KMS-11 (cell line): ENCODE data around the gene TCEANC.

Source experiments
- H2AFZ ChIP-seq: fragments of 200-600 bp; sonication (generic); 2 replicates; pipeline ENCODE4 v1.6.1; 2016; ENCODE audit warnings: antibody characterized with exemption, mixed run types, low read depth
- H3K27ac ChIP-seq: fragments of 200-600 bp; sonication (generic); 2 replicates; pipeline ENCODE4 v1.6.1; 2016; ENCODE audit warnings: mild to moderate bottlenecking, mixed run types
- H3K27me3 ChIP-seq: fragments of 200-600 bp; sonication (generic); 2 replicates; pipeline ENCODE4 v1.6.1; 2017; ENCODE audit warnings: mild to moderate bottlenecking, low read depth, mixed run types, moderate library complexity; ENCODE audit not compliant: insufficient read depth
- H3K36me3 ChIP-seq: fragments of 200-600 bp; sonication (generic); 2 replicates; pipeline ENCODE4 v1.6.1; 2017; ENCODE audit warnings: mild to moderate bottlenecking, mixed run types; ENCODE audit not compliant: insufficient read depth
- H3K4me1 ChIP-seq: fragments of 200-600 bp; sonication (generic); 2 replicates; pipeline ENCODE4 v1.6.1; 2016; ENCODE audit warnings: mild to moderate bottlenecking, low read depth, mixed run types; ENCODE audit not compliant: poor library complexity, severe bottlenecking
- H3K4me2 ChIP-seq: fragments of 200-600 bp; sonication (generic); 2 replicates; pipeline ENCODE4 v1.7.0; 2016; ENCODE audit warnings: mild to moderate bottlenecking, mixed run types
- H3K4me3 ChIP-seq: fragments of 200-600 bp; sonication (generic); IDR thresholded peaks from 2 replicates; pipeline ENCODE4 v1.6.1; 2017; ENCODE audit warnings: low read depth, low read length, mixed read lengths; ENCODE audit not compliant: insufficient read depth
- H3K79me2 ChIP-seq: fragments of 200-600 bp; sonication (generic); 2 replicates; pipeline ENCODE4 v1.6.1; 2016; ENCODE audit warnings: low read depth, mixed run types; ENCODE audit not compliant: insufficient read depth
- H3K9ac ChIP-seq: fragments of 200-600 bp; sonication (generic); 2 replicates; pipeline ENCODE4 v1.6.1; 2016; ENCODE audit warnings: mild to moderate bottlenecking, mixed run types
- H4K20me1 ChIP-seq: fragments of 200-600 bp; sonication (generic); 2 replicates; pipeline ENCODE4 v1.6.1; 2016; ENCODE audit warnings: mild to moderate bottlenecking, mixed run types; ENCODE audit not compliant: insufficient read depth
- TF ChIP-seq, protein P1 (sequence below): fragments of 200-600 bp; sonication (generic); conservative IDR thresholded peaks from 2 replicates; pipeline ENCODE4 v1.6.1; 2017; ENCODE audit warnings: low read depth, mild to moderate bottlenecking, antibody characterized with exemption, low read length, moderate library complexity, mixed read lengths

Gene TCEANC

DNA sequence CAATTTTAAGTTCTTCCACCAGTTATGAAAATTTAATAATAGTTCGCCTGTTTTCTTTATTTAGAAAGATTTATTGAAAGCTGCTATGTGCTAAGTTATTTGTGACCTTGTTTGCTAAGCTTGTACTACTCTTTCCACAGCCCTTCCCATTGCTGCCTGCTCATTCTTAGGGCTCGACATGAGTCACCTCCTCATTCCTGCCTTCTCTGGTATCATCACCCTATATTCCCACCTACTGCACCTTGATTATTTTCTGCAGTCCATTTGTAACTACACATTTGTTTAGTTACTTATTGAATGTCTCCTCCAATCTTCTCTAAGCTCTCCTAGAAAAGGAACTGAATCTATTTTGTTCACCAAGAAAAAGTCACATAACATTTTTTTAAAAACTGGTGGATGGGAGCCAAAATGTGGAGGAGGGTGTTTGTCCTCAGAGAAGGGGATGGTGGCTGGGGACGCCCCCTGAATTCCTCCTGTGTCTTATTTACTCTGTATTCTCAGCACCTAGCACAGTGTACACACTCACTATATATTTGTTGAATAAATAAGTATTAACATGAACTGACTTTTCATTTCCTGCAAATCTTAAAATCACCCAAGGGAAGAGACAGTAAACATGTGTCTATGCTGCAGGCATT lies 32.3 kb downstream of the TCEANC start:
- H3K4me3 ChIP-seq, result no peak overlapping the region
- H3K27ac ChIP-seq, result no peak overlapping the region
- no peak overlapping the region for H3K4me2 ChIP-seq
- no peaks in the 10 kb centered on the region for H4K20me1 ChIP-seq
- no peaks in the 10 kb centered on the region for H3K27me3 ChIP-seq
- TF ChIP-seq, protein P1, sequence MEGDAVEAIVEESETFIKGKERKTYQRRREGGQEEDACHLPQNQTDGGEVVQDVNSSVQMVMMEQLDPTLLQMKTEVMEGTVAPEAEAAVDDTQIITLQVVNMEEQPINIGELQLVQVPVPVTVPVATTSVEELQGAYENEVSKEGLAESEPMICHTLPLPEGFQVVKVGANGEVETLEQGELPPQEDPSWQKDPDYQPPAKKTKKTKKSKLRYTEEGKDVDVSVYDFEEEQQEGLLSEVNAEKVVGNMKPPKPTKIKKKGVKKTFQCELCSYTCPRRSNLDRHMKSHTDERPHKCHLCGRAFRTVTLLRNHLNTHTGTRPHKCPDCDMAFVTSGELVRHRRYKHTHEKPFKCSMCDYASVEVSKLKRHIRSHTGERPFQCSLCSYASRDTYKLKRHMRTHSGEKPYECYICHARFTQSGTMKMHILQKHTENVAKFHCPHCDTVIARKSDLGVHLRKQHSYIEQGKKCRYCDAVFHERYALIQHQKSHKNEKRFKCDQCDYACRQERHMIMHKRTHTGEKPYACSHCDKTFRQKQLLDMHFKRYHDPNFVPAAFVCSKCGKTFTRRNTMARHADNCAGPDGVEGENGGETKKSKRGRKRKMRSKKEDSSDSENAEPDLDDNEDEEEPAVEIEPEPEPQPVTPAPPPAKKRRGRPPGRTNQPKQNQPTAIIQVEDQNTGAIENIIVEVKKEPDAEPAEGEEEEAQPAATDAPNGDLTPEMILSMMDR, result no peak
- no peak overlapping the region for H2AFZ ChIP-seq
- H3K4me1 ChIP-seq, result peaks cover 21% of the 10 kb centered on the region
- no peaks in the 10 kb centered on the region for H3K36me3 ChIP-seq
- peaks cover 12% of the 10 kb centered on the region for H3K79me2 ChIP-seq
- no peak overlapping the region for H3K9ac ChIP-seq

- Histone ChIP-seq H2AFZ (no peak overlapping the region), H3K27ac (no peak overlapping the region), H3K4me1 (peaks cover 39% of the 10 kb centered on the region), H3K36me3 (no peaks in the 10 kb centered on the region), H4K20me1 (no peaks in the 10 kb centered on the region), H3K9ac (no peak overlapping the region), H3K4me3 (no peak overlapping the region), H3K79me2 (peaks cover 30% of the 10 kb centered on the region), H3K27me3 (no peaks in the 10 kb centered on the region), H3K4me2 (no peak overlapping the region)
- TF ChIP-seq, protein P1, result no peak
Observed at GRCh38 chrX:13687203-13687602, 34.3 kb downstream of the TCEANC start.

DNA sequence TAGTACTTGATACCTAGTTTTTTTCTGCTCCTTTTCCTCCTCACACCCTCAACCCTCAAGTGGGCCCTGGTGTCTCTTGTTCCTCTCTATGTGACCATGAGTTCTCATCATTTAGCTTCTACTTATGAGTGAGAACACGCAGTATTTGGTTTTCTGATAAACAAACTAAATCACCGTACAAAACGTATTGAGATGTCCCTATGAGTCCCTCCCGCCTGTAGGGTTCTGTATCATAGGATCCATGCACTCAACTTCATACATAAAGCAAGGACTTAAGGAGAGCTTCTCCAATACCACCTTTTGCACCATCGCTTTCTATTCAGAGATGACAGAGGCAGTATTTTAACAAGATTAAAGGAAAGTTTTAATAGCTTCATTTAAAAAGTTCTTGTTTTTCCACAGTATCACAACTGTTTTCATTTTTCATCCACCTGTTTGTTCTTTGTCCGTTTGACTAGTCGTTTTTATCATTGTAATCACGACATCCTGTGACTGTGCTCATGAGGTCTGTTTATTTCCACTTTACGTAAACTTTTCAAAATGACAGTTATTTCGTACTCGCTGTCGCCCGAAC lies 35.5 kb downstream of the TCEANC start:
- Histone ChIP-seq H3K27me3 (no peaks in the 10 kb centered on the region), H4K20me1 (no peaks in the 10 kb centered on the region), H2AFZ (peak overlapping the region; percentile 57), H3K9ac (peak overlapping the region; percentile 80; the same call in 1 of the 2 replicates), H3K4me2 (peak overlapping the region; percentile 90), H3K4me1 (peaks cover 52% of the 10 kb centered on the region), H3K4me3 (no peak overlapping the region), H3K36me3 (no peaks in the 10 kb centered on the region), H3K27ac (peak overlapping the region; percentile 58; the same call in 1 of the 2 replicates), H3K79me2 (peaks cover 42% of the 10 kb centered on the region)
- TF ChIP-seq, protein P1, result no peak

GRCh38 chrX:13688958-13689740 lies 36.2 kb downstream of the TCEANC start, which contains the start of gene RAB9A:
Gene RAB9A, plus strand, starts transcription at chrX:13689128. Its CDS starts 19,619 bp downstream, at chrX:13708747.
- peaks cover 55% of the 10 kb centered on the region for H3K4me1 ChIP-seq
- H3K4me2 ChIP-seq, result peak within 1 kb of the TSS; percentile 90
- TF ChIP-seq, protein P1, result no peak
- peak within 1 kb of the TSS; percentile 57 for H2AFZ ChIP-seq
- H3K4me3 ChIP-seq, result peak within 1 kb of the TSS; percentile 27
- H3K9ac ChIP-seq, result peak within 1 kb of the TSS; percentile 80
- H3K27ac ChIP-seq, result peak within 1 kb of the TSS; percentile 58
- no peaks in the 10 kb centered on the region for H3K27me3 ChIP-seq
- no peaks in the 10 kb centered on the region for H4K20me1 ChIP-seq
- H3K36me3 ChIP-seq, result no peaks in the 10 kb centered on the region
- H3K79me2 ChIP-seq, result peaks cover 49% of the 10 kb centered on the region
